Fibroblast of skin of left quadriceps (primary cell): Measurements from ENCODE around the gene DPCD.

Source experiments
- DNase-seq, 2 experiments: peaks; one replicate each; pipeline ENCODE4 v3.0.0-alpha.2; 2013; ENCODE audit warnings: low read depth in 2 of 2

Gene DPCD

GRCh38 chr10:101587725-101588653 is at the start of gene DPCD, which contains the start of gene POLL:
TSS of gene DPCD (plus strand) at chr10:101588321. CDS start at chr10:101588337, 16 bp downstream.
TSS of gene POLL (minus strand) at chr10:101588257. CDS start at chr10:101587360, 897 bp downstream.
- peak; percentile 86 to 87 for DNase-seq

- no peak for DNase-seq
Observed at GRCh38 chr10:101538446-101538845, 49.7 kb upstream of the DPCD start.

- DNase-seq, result no peak
Observed at GRCh38 chr10:101545898-101546297, 42.2 kb upstream of the DPCD start.

- DNase-seq, result no peak
Observed at GRCh38 chr10:101550965-101551364, 37.2 kb upstream of the DPCD start.

- DNase-seq, result no peak
Observed at GRCh38 chr10:101552442-101552841, 35.7 kb upstream of the DPCD start.

- no peak for DNase-seq
Observed at GRCh38 chr10:101557541-101557940, 30.6 kb upstream of the DPCD start.

- no peak for DNase-seq
Observed at GRCh38 chr10:101558204-101558603, 29.9 kb upstream of the DPCD start.

GRCh38 chr10:101558671-101559595 is 29.2 kb upstream of the DPCD start:
- DNase-seq, result no peak

GRCh38 chr10:101559596-101560297 is 28.4 kb upstream of the DPCD start:
- DNase-seq, result no peak

GRCh38 chr10:101560298-101561067 is 27.6 kb upstream of the DPCD start:
- DNase-seq, result no peak

- DNase-seq, result no peak
Observed at GRCh38 chr10:101561068-101561915, 26.8 kb upstream of the DPCD start.

- DNase-seq, result no peak
Observed at GRCh38 chr10:101562231-101562630, 25.9 kb upstream of the DPCD start.

GRCh38 chr10:101563007-101563406 is 25.1 kb upstream of the DPCD start:
- DNase-seq, result no peak

- no peak for DNase-seq
Observed at GRCh38 chr10:101563497-101564040, 24.6 kb upstream of the DPCD start.

GRCh38 chr10:101564490-101564991 is 23.6 kb upstream of the DPCD start:
- DNase-seq, result no peak

GRCh38 chr10:101565370-101565900 is 22.7 kb upstream of the DPCD start:
- DNase-seq, result no peak

GRCh38 chr10:101565936-101566332 is 22.2 kb upstream of the DPCD start:
- DNase-seq, result no peak

- no peak for DNase-seq
Observed at GRCh38 chr10:101566333-101567164, 21.6 kb upstream of the DPCD start.
